ENCODE data around the gene NDE1.

The NDE1 gene

DNA sequence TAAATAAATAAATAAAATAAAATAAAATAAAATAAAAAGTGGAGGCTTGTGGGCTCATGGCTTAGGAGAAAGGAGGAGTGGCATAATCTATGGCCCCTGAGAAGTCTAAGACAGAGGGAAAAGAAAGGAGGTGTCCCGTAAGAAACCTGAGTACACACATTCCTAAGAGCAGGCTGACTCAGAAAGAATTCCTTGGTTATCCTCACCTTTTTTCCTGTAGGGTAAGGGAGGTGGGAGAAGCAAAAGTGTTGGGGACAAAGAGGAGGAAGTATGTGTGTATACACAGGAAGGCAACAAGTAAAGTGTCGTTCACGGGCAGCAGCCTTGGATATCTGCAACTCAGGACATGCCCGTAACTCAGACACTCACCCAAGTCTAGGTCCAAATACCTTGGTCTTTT is 36.4 kb upstream of the NDE1 start:
- no peak overlapping the region for H3K27ac ChIP-seq
- no peak for DNase-seq (ENCODE audit: low spot score)
- TF ChIP-seq CTCF (IDR thresholded peaks at IDR 0.05) = no peak
- no peak overlapping the region for H3K4me3 ChIP-seq

GRCh38 chr16:15616012-15616411 is 34.0 kb upstream of the NDE1 start:
- no peak for TF ChIP-seq CTCF (IDR thresholded peaks at IDR 0.05)
- DNase-seq (ENCODE audit: low spot score) = no peak
- H3K4me3 ChIP-seq = no peak overlapping the region
- H3K27ac ChIP-seq = no peak overlapping the region

- H3K4me3 ChIP-seq = no peak overlapping the region
- H3K27ac ChIP-seq = no peak overlapping the region
- TF ChIP-seq CTCF (IDR thresholded peaks at IDR 0.05) = no peak
- DNase-seq (ENCODE audit: low spot score) = no peak
These were observed 33.4 kb upstream of the NDE1 start for GRCh38 chr16:15616475-15617165.

- Histone ChIP-seq H3K27ac (no peak overlapping the region), H3K4me3 (no peak overlapping the region)
- no peak for TF ChIP-seq CTCF (IDR thresholded peaks at IDR 0.05)
- no peak for DNase-seq (ENCODE audit: low spot score)
These were observed 32.1 kb upstream of the NDE1 start for GRCh38 chr16:15617901-15618300.

GRCh38 chr16:15618392-15618791 is 31.7 kb upstream of the NDE1 start:
- Histone ChIP-seq H3K4me3 (no peak overlapping the region), H3K27ac (no peak overlapping the region)
- DNase-seq (ENCODE audit: low spot score) = no peak
- TF ChIP-seq CTCF (IDR thresholded peaks at IDR 0.05) = no peak

DNA sequence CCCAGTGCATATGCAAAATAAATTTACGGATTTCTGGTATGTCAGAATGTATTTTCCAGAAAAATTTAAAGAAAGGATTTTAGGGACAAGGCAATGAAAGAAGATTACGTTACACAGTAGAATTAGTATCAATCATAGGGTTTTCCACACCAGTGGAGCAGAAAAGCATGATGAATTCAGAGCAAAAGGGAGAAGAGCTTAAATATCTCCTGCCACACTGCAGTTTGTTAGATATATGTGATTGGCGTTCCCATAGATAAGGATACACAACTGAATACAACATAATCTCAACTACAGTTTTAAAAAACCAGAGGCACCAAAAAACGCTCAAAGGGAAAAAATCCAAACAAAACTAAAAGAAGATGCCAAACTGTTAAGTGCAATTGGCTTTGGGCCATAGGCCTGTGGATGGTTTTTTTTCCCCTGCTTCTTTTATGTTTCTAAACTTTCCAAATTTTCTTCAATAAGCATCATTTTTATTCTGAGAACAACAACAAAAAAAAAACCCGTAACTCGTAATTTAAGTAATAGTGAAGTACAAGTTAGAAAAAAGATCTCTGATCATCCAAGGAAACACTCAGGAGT is 29.3 kb upstream of the NDE1 start:
- Histone ChIP-seq H3K27ac (no peak overlapping the region), H3K4me3 (no peak overlapping the region)
- TF ChIP-seq CTCF (IDR thresholded peaks at IDR 0.05) = no peak
- no peak for DNase-seq (ENCODE audit: low spot score)

DNA sequence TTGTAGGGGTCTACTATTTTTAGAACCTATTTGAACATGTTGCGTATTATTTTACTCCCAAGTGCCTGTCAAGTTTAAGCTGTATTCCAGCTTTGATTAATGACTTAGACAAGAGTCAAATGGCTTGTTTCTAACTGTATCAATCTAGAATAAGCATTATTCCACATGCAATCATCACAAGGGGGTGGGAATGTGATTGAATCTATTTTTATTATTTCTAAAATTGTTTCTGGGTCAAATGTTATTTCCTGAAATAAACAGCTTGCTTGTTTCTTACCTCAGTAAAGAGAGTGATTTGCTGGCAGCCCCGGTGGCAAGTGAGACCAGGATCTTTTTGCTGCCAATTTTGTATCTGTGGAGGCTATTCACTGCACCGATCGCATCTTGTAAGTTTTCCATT is 28.6 kb upstream of the NDE1 start:
- no peak overlapping the region for H3K27ac ChIP-seq
- H3K4me3 ChIP-seq = no peak overlapping the region
- DNase-seq (ENCODE audit: low spot score) = no peak
- TF ChIP-seq CTCF (IDR thresholded peaks at IDR 0.05) = no peak

All from coronary artery (tissue), 2 donors.